Body of pancreas (tissue), 4 donors: Measurements from ENCODE around the gene ANKRD11.

Experiments used
- POLR2A ChIP-seq, 3 donors: fragments of 450-650 bp; IDR thresholded peaks; one replicate each; pipeline ENCODE4 v1.6.1; 2016; ENCODE audit warnings: antibody characterized with exemption in 3 of 3, mild to moderate bottlenecking in 2 of 3
- TF ChIP-seq, protein P1 (sequence below), 7 experiments: fragments of 450-650 bp in 4 of 7; fragments of 200-600 bp in 3 of 7; sonication (generic) in 3 of 7; IDR thresholded peaks; one replicate each; pipeline ENCODE4 v1.5.1; 2016 to 2019; ENCODE audit warnings: antibody characterized with exemption in 7 of 7

DNA sequence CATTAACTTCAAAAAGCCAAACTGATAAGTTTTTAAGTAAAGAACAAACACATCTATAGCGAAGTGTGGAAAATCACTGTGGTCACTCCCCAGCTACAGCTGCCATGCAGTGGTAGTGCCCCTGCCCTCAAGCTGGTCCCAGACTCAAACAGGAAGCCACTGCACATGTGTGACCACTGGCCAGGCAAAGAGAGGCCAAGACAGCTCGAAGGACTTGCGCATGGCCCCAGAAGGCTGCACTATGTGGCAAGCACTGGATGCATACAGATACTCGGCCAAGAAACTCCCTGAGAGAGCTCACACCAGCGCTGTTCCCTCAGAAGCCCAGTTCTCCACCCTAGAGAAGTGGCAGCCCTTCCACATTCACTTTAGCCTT, 82.4 kb downstream of the ANKRD11 start:
- TF ChIP-seq, protein P1, sequence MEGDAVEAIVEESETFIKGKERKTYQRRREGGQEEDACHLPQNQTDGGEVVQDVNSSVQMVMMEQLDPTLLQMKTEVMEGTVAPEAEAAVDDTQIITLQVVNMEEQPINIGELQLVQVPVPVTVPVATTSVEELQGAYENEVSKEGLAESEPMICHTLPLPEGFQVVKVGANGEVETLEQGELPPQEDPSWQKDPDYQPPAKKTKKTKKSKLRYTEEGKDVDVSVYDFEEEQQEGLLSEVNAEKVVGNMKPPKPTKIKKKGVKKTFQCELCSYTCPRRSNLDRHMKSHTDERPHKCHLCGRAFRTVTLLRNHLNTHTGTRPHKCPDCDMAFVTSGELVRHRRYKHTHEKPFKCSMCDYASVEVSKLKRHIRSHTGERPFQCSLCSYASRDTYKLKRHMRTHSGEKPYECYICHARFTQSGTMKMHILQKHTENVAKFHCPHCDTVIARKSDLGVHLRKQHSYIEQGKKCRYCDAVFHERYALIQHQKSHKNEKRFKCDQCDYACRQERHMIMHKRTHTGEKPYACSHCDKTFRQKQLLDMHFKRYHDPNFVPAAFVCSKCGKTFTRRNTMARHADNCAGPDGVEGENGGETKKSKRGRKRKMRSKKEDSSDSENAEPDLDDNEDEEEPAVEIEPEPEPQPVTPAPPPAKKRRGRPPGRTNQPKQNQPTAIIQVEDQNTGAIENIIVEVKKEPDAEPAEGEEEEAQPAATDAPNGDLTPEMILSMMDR (IDR thresholded peaks at IDR 0.05) = no peak
- no peak for TF ChIP-seq POLR2A (IDR thresholded peaks at IDR 0.05)
